Testis (tissue), 3 donors: Measurements from ENCODE around the gene SEMA3F. TPM values are rescaled to one million over a fixed set of nuclear protein-coding genes. Genes with fewer than 3 reads are reported as not detected.

Experiments
- DNase-seq: peaks from one replicate; pipeline ENCODE4 v3.0.0-alpha.2; 2019
- H3K27ac ChIP-seq, 2 donors: fragments of 200-600 bp; sonication (generic); one replicate each; pipeline ENCODE4 v1.5.1; 2019
- H3K27me3 ChIP-seq: fragments of 200-600 bp; sonication (generic); one replicate; pipeline ENCODE4 v1.5.1; 2019
- H3K36me3 ChIP-seq: fragments of 200-600 bp; sonication (generic); one replicate; pipeline ENCODE4 v1.5.1; 2017; ENCODE audit warnings: low read depth; ENCODE audit errors: missing control alignments
- H3K4me1 ChIP-seq: fragments of 200-600 bp; sonication (generic); one replicate; pipeline ENCODE4 v1.5.1; 2019
- H3K4me3 ChIP-seq, 2 donors: fragments of 200-600 bp; sonication (generic); one replicate each; pipeline ENCODE4 v1.5.1; 2017 to 2019
- H3K9me3 ChIP-seq: fragments of 200-600 bp; sonication (generic); one replicate; pipeline ENCODE4 v1.5.1; 2017
- CTCF ChIP-seq, 3 experiments: fragments of 450-650 bp in 2 of 3; fragments of 200-600 bp in 1 of 3; sonication (generic) in 1 of 3; IDR thresholded peaks; one replicate each; pipeline ENCODE4 v1.5.1; 2016 to 2019; ENCODE audit warnings: antibody characterized with exemption in 3 of 3, mild to moderate bottlenecking in 2 of 3, moderate library complexity in 1 of 3
- POLR2A ChIP-seq: fragments of 450-650 bp; IDR thresholded peaks from one replicate; pipeline ENCODE4 v1.6.1; 2017; ENCODE audit warnings: antibody characterized with exemption, mild to moderate bottlenecking, moderate library complexity
- WGBS, 2 donors: methylation state at CpG; one replicate each; pipeline ENCODE4 v1.1.5; 2018; 5-methylcytosine and 5-hydroxymethylcytosine counted together
- intact Hi-C: fragments of 100-400 bp; cut with DNase I; formaldehyde crosslinking; loops from one replicate; pipeline ENCODE4 v1.15.1; 2023; ENCODE audit warnings: low total_unique reads
- polyA plus RNA-seq: library from polyadenylated mRNA; stranded (reverse); fragments of 350-450 nt; fragmentation: Illumina TruSeq; extraction: RNeasy Lipid Tissue Mini Kit (QIAGEN cat#74804); gene quantifications from one replicate; pipeline ENCODE4 v1.2.3, GENCODE V29; 2014; ENCODE audit warnings: low read depth, low replicate concordance; ENCODE audit not compliant: insufficient read depth
- total RNA-seq, 2 donors: library from RNA; depleted of rRNA; stranded (reverse); fragments of >200 nt; gene quantifications; one replicate each; pipeline ENCODE4 v1.2.3, GENCODE V29; 2016

Gene SEMA3F
- total and polyA plus RNA-seq, 3 donors from 2014 or later, result 6.9 to 8.3 (median 7.5) TPM

GRCh38 chr3:50122661-50123391 is 32.3 kb upstream of the SEMA3F start:
- Histone ChIP-seq H3K4me1 (peaks cover 37% of the 10 kb centered on the region), H3K27me3 (no peaks in the 10 kb centered on the region)
- 83 to 84% methylated on average over 11 to 14 of the region's 14 CpGs for WGBS, 2 donors

GRCh38 chr3:50123394-50124051 is 31.6 kb upstream of the SEMA3F start:
- Histone ChIP-seq H3K27ac (no peak overlapping the region), H3K36me3 (no peaks in the 10 kb centered on the region), H3K4me3 (no peak overlapping the region), H3K27me3 (no peaks in the 10 kb centered on the region), H3K4me1 (peaks cover 37% of the 10 kb centered on the region), H3K9me3 (no peaks in the 10 kb centered on the region)
- intact Hi-C loops, result loop anchor here (5.0 kb wide), 1 partner anchor 64 kb away; no protein-coding TSS in a partner anchor
- 90 to 93% methylated on average over 4 of the region's 4 CpGs for WGBS, 2 donors
- TF ChIP-seq POLR2A, result no peak
- TF ChIP-seq CTCF (IDR thresholded peaks at IDR 0.05), result no peak
- no peak for DNase-seq

More at GRCh38 chr3:50122661-50123391, 32.3 kb upstream of the SEMA3F start:
- TF ChIP-seq POLR2A (no peak), CTCF (IDR thresholded peaks at IDR 0.05) (no peak)
- Histone ChIP-seq H3K36me3 (no peaks in the 10 kb centered on the region), H3K4me3 (no peak overlapping the region), H3K9me3 (no peaks in the 10 kb centered on the region), H3K27ac (no peak overlapping the region)
- no peak for DNase-seq
- intact Hi-C loops, result loop anchor here (5.0 kb wide), 1 partner anchor 64 kb away; no protein-coding TSS in a partner anchor

GRCh38 chr3:50124052-50124799 is 30.9 kb upstream of the SEMA3F start:
- Histone ChIP-seq H3K4me3 (no peak overlapping the region), H3K27ac (no peak overlapping the region), H3K36me3 (no peaks in the 10 kb centered on the region), H3K9me3 (no peaks in the 10 kb centered on the region), H3K4me1 (peaks cover 37% of the 10 kb centered on the region), H3K27me3 (no peaks in the 10 kb centered on the region)
- WGBS, 2 donors, result 32 to 36% methylated on average over 8 to 15 of the region's 15 CpGs
- TF ChIP-seq CTCF (IDR thresholded peaks at IDR 0.05), result no peak
- TF ChIP-seq POLR2A, result no peak
- DNase-seq, result no peak
- intact Hi-C loops, result loop anchor here (5.0 kb wide), 1 partner anchor 63 kb away; no protein-coding TSS in a partner anchor

GRCh38 chr3:50124800-50125178 is 30.3 kb upstream of the SEMA3F start:
- intact Hi-C loops, result loop anchor here (5.0 kb wide), 1 partner anchor 63 kb away; no protein-coding TSS in a partner anchor
- H3K4me3 ChIP-seq, result no peak overlapping the region
- no peaks in the 10 kb centered on the region for H3K9me3 ChIP-seq
- H3K27me3 ChIP-seq, result no peaks in the 10 kb centered on the region
- 26 to 65% methylated on average over 2 to 12 of the region's 12 CpGs for WGBS, 2 donors
- no peak for DNase-seq
- H3K4me1 ChIP-seq, result peaks cover 37% of the 10 kb centered on the region
- H3K36me3 ChIP-seq, result no peaks in the 10 kb centered on the region
- no peak for TF ChIP-seq POLR2A
- no peak for TF ChIP-seq CTCF (IDR thresholded peaks at IDR 0.05)
- no peak overlapping the region for H3K27ac ChIP-seq
